ENCODE data around the gene RPTOR.

Gene RPTOR

GRCh38 chr17:80778716-80779115 lies 234.1 kb downstream of the RPTOR start:
- H3K4me1 ChIP-seq (ENCODE audit: control insufficient read depth in 1 of 2, insufficient read depth in 2 of 2, low read length in 2 of 2), result peaks cover 22 to 29% of the 10 kb centered on the region in 2 donors
- no peak overlapping the region for H3K27ac ChIP-seq (ENCODE audit: low read depth, low read length)
- peaks cover 0 to 5% of the 10 kb centered on the region in 2 donors for H3K36me3 ChIP-seq (ENCODE audit: control insufficient read depth in 1 of 2, insufficient read depth in 2 of 2, low read length in 2 of 2)
- H3K9ac ChIP-seq (ENCODE audit: low read depth in 1 of 2, low read length in 2 of 2), result no peak overlapping the region
- no peak overlapping the region for H3K4me3 ChIP-seq (ENCODE audit: low read depth in 1 of 2, low read length in 2 of 2)
- no peaks in the 10 kb centered on the region for H3K27me3 ChIP-seq (ENCODE audit: control insufficient read depth in 1 of 2, insufficient read depth in 2 of 2, low read length in 2 of 2)
- no peaks in the 10 kb centered on the region for H3K9me3 ChIP-seq (ENCODE audit: control insufficient read depth in 1 of 2, low read length in 2 of 2)

- peaks cover 0 to 5% of the 10 kb centered on the region in 2 donors for H3K36me3 ChIP-seq (ENCODE audit: control insufficient read depth in 1 of 2, insufficient read depth in 2 of 2, low read length in 2 of 2)
- H3K4me1 ChIP-seq (ENCODE audit: control insufficient read depth in 1 of 2, insufficient read depth in 2 of 2, low read length in 2 of 2), result peaks cover 22 to 31% of the 10 kb centered on the region in 2 donors
- H3K27ac ChIP-seq (ENCODE audit: low read depth, low read length), result no peak overlapping the region
- H3K9ac ChIP-seq (ENCODE audit: low read depth in 1 of 2, low read length in 2 of 2), result no peak overlapping the region
- H3K27me3 ChIP-seq (ENCODE audit: control insufficient read depth in 1 of 2, insufficient read depth in 2 of 2, low read length in 2 of 2), result no peaks in the 10 kb centered on the region
- no peaks in the 10 kb centered on the region for H3K9me3 ChIP-seq (ENCODE audit: control insufficient read depth in 1 of 2, low read length in 2 of 2)
- H3K4me3 ChIP-seq (ENCODE audit: low read depth in 1 of 2, low read length in 2 of 2), result no peak overlapping the region
These were observed 234.7 kb downstream of the RPTOR start for GRCh38 chr17:80779336-80779735.

- Histone ChIP-seq H3K27ac (ENCODE audit: low read depth, low read length) (no peak overlapping the region), H3K4me3 (ENCODE audit: low read depth in 1 of 2, low read length in 2 of 2) (peak overlapping the region in 1 of 2 donors; percentile 36), H3K4me1 (ENCODE audit: control insufficient read depth in 1 of 2, insufficient read depth in 2 of 2, low read length in 2 of 2) (peaks cover 22 to 31% of the 10 kb centered on the region in 2 donors), H3K36me3 (ENCODE audit: control insufficient read depth in 1 of 2, insufficient read depth in 2 of 2, low read length in 2 of 2) (peaks cover 0 to 5% of the 10 kb centered on the region in 2 donors), H3K9me3 (ENCODE audit: control insufficient read depth in 1 of 2, low read length in 2 of 2) (no peaks in the 10 kb centered on the region), H3K9ac (ENCODE audit: low read depth in 1 of 2, low read length in 2 of 2) (no peak overlapping the region), H3K27me3 (ENCODE audit: control insufficient read depth in 1 of 2, insufficient read depth in 2 of 2, low read length in 2 of 2) (no peaks in the 10 kb centered on the region)
These were observed 235.3 kb downstream of the RPTOR start for GRCh38 chr17:80779961-80780380.

- no peaks in the 10 kb centered on the region for H3K27me3 ChIP-seq (ENCODE audit: control insufficient read depth in 1 of 2, insufficient read depth in 2 of 2, low read length in 2 of 2)
- H3K4me3 ChIP-seq (ENCODE audit: low read depth in 1 of 2, low read length in 2 of 2), result peak overlapping the region in 1 of 2 donors; percentile 36
- peaks cover 0 to 5% of the 10 kb centered on the region in 2 donors for H3K36me3 ChIP-seq (ENCODE audit: control insufficient read depth in 1 of 2, insufficient read depth in 2 of 2, low read length in 2 of 2)
- no peak overlapping the region for H3K9ac ChIP-seq (ENCODE audit: low read depth in 1 of 2, low read length in 2 of 2)
- H3K27ac ChIP-seq (ENCODE audit: low read depth, low read length), result no peak overlapping the region
- H3K9me3 ChIP-seq (ENCODE audit: control insufficient read depth in 1 of 2, low read length in 2 of 2), result no peaks in the 10 kb centered on the region
- H3K4me1 ChIP-seq (ENCODE audit: control insufficient read depth in 1 of 2, insufficient read depth in 2 of 2, low read length in 2 of 2), result peaks cover 22 to 31% of the 10 kb centered on the region in 2 donors
These were observed 236.0 kb downstream of the RPTOR start for GRCh38 chr17:80780381-80781198.

- no peak overlapping the region for H3K9ac ChIP-seq (ENCODE audit: low read depth in 1 of 2, low read length in 2 of 2)
- H3K4me1 ChIP-seq (ENCODE audit: control insufficient read depth in 1 of 2, insufficient read depth in 2 of 2, low read length in 2 of 2), result peaks cover 22 to 31% of the 10 kb centered on the region in 2 donors
- no peak overlapping the region for H3K27ac ChIP-seq (ENCODE audit: low read depth, low read length)
- H3K9me3 ChIP-seq (ENCODE audit: control insufficient read depth in 1 of 2, low read length in 2 of 2), result no peaks in the 10 kb centered on the region
- peaks cover 0 to 5% of the 10 kb centered on the region in 2 donors for H3K36me3 ChIP-seq (ENCODE audit: control insufficient read depth in 1 of 2, insufficient read depth in 2 of 2, low read length in 2 of 2)
- no peaks in the 10 kb centered on the region for H3K27me3 ChIP-seq (ENCODE audit: control insufficient read depth in 1 of 2, insufficient read depth in 2 of 2, low read length in 2 of 2)
- H3K4me3 ChIP-seq (ENCODE audit: low read depth in 1 of 2, low read length in 2 of 2), result no peak overlapping the region
These were observed 236.6 kb downstream of the RPTOR start for GRCh38 chr17:80781211-80781610.

GRCh38 chr17:80781807-80782277 lies 237.2 kb downstream of the RPTOR start:
- H3K27ac ChIP-seq (ENCODE audit: low read depth, low read length), result no peak overlapping the region
- no peak overlapping the region for H3K4me3 ChIP-seq (ENCODE audit: low read depth in 1 of 2, low read length in 2 of 2)
- peaks cover 22 to 31% of the 10 kb centered on the region in 2 donors for H3K4me1 ChIP-seq (ENCODE audit: control insufficient read depth in 1 of 2, insufficient read depth in 2 of 2, low read length in 2 of 2)
- H3K27me3 ChIP-seq (ENCODE audit: control insufficient read depth in 1 of 2, insufficient read depth in 2 of 2, low read length in 2 of 2), result no peaks in the 10 kb centered on the region
- H3K9ac ChIP-seq (ENCODE audit: low read depth in 1 of 2, low read length in 2 of 2), result no peak overlapping the region
- peaks cover 0 to 5% of the 10 kb centered on the region in 2 donors for H3K36me3 ChIP-seq (ENCODE audit: control insufficient read depth in 1 of 2, insufficient read depth in 2 of 2, low read length in 2 of 2)
- no peaks in the 10 kb centered on the region for H3K9me3 ChIP-seq (ENCODE audit: control insufficient read depth in 1 of 2, low read length in 2 of 2)

GRCh38 chr17:80782536-80783427 lies 238.1 kb downstream of the RPTOR start:
- Histone ChIP-seq H3K4me3 (ENCODE audit: low read depth in 1 of 2, low read length in 2 of 2) (no peak overlapping the region), H3K27ac (ENCODE audit: low read depth, low read length) (no peak overlapping the region), H3K27me3 (ENCODE audit: control insufficient read depth in 1 of 2, insufficient read depth in 2 of 2, low read length in 2 of 2) (no peaks in the 10 kb centered on the region), H3K9ac (ENCODE audit: low read depth in 1 of 2, low read length in 2 of 2) (no peak overlapping the region), H3K4me1 (ENCODE audit: control insufficient read depth in 1 of 2, insufficient read depth in 2 of 2, low read length in 2 of 2) (peaks cover 22 to 31% of the 10 kb centered on the region in 2 donors), H3K9me3 (ENCODE audit: control insufficient read depth in 1 of 2, low read length in 2 of 2) (no peaks in the 10 kb centered on the region), H3K36me3 (ENCODE audit: control insufficient read depth in 1 of 2, insufficient read depth in 2 of 2, low read length in 2 of 2) (peaks cover 0 to 5% of the 10 kb centered on the region in 2 donors)

GRCh38 chr17:80783486-80783885 lies 238.8 kb downstream of the RPTOR start:
- H3K4me3 ChIP-seq (ENCODE audit: low read depth in 1 of 2, low read length in 2 of 2), result no peak overlapping the region
- H3K4me1 ChIP-seq (ENCODE audit: control insufficient read depth in 1 of 2, insufficient read depth in 2 of 2, low read length in 2 of 2), result peaks cover 22 to 31% of the 10 kb centered on the region in 2 donors
- no peaks in the 10 kb centered on the region for H3K27me3 ChIP-seq (ENCODE audit: control insufficient read depth in 1 of 2, insufficient read depth in 2 of 2, low read length in 2 of 2)
- H3K27ac ChIP-seq (ENCODE audit: low read depth, low read length), result no peak overlapping the region
- H3K9me3 ChIP-seq (ENCODE audit: control insufficient read depth in 1 of 2, low read length in 2 of 2), result no peaks in the 10 kb centered on the region
- no peak overlapping the region for H3K9ac ChIP-seq (ENCODE audit: low read depth in 1 of 2, low read length in 2 of 2)
- peaks cover 0 to 5% of the 10 kb centered on the region in 2 donors for H3K36me3 ChIP-seq (ENCODE audit: control insufficient read depth in 1 of 2, insufficient read depth in 2 of 2, low read length in 2 of 2)

GRCh38 chr17:80783971-80784370 lies 239.3 kb downstream of the RPTOR start:
- H3K36me3 ChIP-seq (ENCODE audit: control insufficient read depth in 1 of 2, insufficient read depth in 2 of 2, low read length in 2 of 2), result peaks cover 0 to 2% of the 10 kb centered on the region in 2 donors
- no peaks in the 10 kb centered on the region for H3K27me3 ChIP-seq (ENCODE audit: control insufficient read depth in 1 of 2, insufficient read depth in 2 of 2, low read length in 2 of 2)
- H3K27ac ChIP-seq (ENCODE audit: low read depth, low read length), result no peak overlapping the region
- no peak overlapping the region for H3K4me3 ChIP-seq (ENCODE audit: low read depth in 1 of 2, low read length in 2 of 2)
- no peaks in the 10 kb centered on the region for H3K9me3 ChIP-seq (ENCODE audit: control insufficient read depth in 1 of 2, low read length in 2 of 2)
- no peak overlapping the region for H3K9ac ChIP-seq (ENCODE audit: low read depth in 1 of 2, low read length in 2 of 2)
- H3K4me1 ChIP-seq (ENCODE audit: control insufficient read depth in 1 of 2, insufficient read depth in 2 of 2, low read length in 2 of 2), result peaks cover 22 to 31% of the 10 kb centered on the region in 2 donors
